ENCODE results near the gene DUSP22. TPM values are rescaled to one million over a fixed set of nuclear protein-coding genes. Genes with fewer than 3 reads are reported as not detected.

The DUSP22 gene
- total RNA-seq, 2 donors from 2014 or later = 13.8 to 34.8 TPM

DNA sequence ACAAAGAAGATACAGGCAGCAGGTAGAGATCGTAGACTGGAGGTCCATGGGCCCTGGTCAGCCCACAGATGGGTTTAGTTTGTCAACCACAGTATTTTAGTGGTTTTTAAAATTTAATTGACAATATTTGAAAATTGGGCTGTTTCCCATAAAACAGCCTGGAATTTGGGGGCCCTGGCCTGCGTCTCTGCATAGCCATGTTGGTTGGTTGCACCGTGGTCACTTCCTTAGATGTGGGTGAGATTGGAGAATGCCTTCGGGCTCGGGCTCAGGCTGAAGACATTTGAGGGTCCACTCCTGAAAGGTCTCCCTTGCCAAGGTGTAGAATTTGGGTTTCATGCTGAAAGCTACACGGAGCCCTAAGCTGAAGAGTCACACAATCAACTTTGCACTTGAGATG lies 7.7 kb downstream of the DUSP22 start:
- Histone ChIP-seq H3K4me1 (peaks cover 45% of the 10 kb centered on the region), H3K27ac (peak overlapping the region in 1 of 4 donors; percentile 70), H3K4me3 (no peak overlapping the region), H3K27me3 (no peaks in the 10 kb centered on the region), H3K9me3 (no peaks in the 10 kb centered on the region), H3K36me3 (replicated peaks in 1 of 2; ENCODE audit: insufficient read depth in 1 of 2, low read depth in 2 of 2) (no peaks in the 10 kb centered on the region)
- WGBS, 2 donors = 79 to 86% methylated on average over 6 of the region's 6 CpGs
- intact Hi-C loops (cut with DNase I) = no loop called here
- no peak for TF ChIP-seq POLR2A (IDR thresholded peaks at IDR 0.05)
- TF ChIP-seq, protein P1, sequence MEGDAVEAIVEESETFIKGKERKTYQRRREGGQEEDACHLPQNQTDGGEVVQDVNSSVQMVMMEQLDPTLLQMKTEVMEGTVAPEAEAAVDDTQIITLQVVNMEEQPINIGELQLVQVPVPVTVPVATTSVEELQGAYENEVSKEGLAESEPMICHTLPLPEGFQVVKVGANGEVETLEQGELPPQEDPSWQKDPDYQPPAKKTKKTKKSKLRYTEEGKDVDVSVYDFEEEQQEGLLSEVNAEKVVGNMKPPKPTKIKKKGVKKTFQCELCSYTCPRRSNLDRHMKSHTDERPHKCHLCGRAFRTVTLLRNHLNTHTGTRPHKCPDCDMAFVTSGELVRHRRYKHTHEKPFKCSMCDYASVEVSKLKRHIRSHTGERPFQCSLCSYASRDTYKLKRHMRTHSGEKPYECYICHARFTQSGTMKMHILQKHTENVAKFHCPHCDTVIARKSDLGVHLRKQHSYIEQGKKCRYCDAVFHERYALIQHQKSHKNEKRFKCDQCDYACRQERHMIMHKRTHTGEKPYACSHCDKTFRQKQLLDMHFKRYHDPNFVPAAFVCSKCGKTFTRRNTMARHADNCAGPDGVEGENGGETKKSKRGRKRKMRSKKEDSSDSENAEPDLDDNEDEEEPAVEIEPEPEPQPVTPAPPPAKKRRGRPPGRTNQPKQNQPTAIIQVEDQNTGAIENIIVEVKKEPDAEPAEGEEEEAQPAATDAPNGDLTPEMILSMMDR (IDR thresholded peaks at IDR 0.05) = no peak
- ATAC-seq (no peak), DNase-seq (no peak)

GRCh38 chr6:300494-301198 lies 8.4 kb downstream of the DUSP22 start:
- H3K4me3 ChIP-seq = no peak overlapping the region
- DNase-seq (no peak), ATAC-seq (no peak)
- intact Hi-C loops (cut with DNase I) = no loop called here
- H3K9me3 ChIP-seq = no peaks in the 10 kb centered on the region
- WGBS, 2 donors = 79 to 91% methylated on average over 10 of the region's 10 CpGs
- TF ChIP-seq, protein P1 (IDR thresholded peaks at IDR 0.05) = no peak
- TF ChIP-seq POLR2A (IDR thresholded peaks at IDR 0.05) = no peak
- H3K36me3 ChIP-seq (replicated peaks in 1 of 2; ENCODE audit: insufficient read depth in 1 of 2, low read depth in 2 of 2) = no peaks in the 10 kb centered on the region
- no peaks in the 10 kb centered on the region for H3K27me3 ChIP-seq
- no peak overlapping the region for H3K27ac ChIP-seq
- H3K4me1 ChIP-seq = peaks cover 52% of the 10 kb centered on the region

DNA sequence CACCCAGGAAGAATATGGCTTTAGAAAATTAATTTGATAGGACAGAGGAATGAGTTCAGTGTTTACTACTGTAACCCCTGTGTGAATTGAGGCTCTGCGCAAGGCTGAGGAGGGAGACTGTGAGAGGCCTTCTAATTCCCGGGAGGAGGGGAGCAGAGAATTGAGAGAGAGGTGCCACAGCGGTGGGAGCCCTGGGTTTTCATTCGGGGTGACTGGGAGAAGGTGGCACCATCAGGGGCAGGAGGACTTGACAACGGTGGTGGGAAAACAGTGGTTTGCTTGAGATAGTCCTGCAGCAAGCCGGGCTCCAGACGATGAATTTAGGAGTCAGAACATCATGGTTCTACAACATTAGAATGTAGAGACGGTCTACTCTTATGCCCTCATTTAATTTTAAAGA lies 9.2 kb downstream of the DUSP22 start:
- no peak for ATAC-seq
- H3K4me1 ChIP-seq = peaks cover 47% of the 10 kb centered on the region
- 79 to 84% methylated on average over 8 of the region's 8 CpGs for WGBS, 2 donors

GRCh38 chr6:301929-302705 lies 9.8 kb downstream of the DUSP22 start:
- WGBS, 2 donors = 80 to 91% methylated on average over 20 of the region's 20 CpGs
- Histone ChIP-seq H3K27me3 (no peaks in the 10 kb centered on the region), H3K9me3 (no peaks in the 10 kb centered on the region), H3K4me3 (no peak overlapping the region), H3K36me3 (replicated peaks in 1 of 2; ENCODE audit: insufficient read depth in 1 of 2, low read depth in 2 of 2) (no peaks in the 10 kb centered on the region), H3K4me1 (peaks cover 44% of the 10 kb centered on the region), H3K27ac (no peak overlapping the region)
- ATAC-seq (no peak), DNase-seq (no peak)
- intact Hi-C loops (cut with DNase I) = no loop called here
- no peak for TF ChIP-seq POLR2A (IDR thresholded peaks at IDR 0.05)
- TF ChIP-seq, protein P1 (IDR thresholded peaks at IDR 0.05) = no peak

More for the DNA sequence above, 9.2 kb downstream of the DUSP22 start:
- H3K9me3 ChIP-seq = no peaks in the 10 kb centered on the region
- H3K4me3 ChIP-seq = no peak overlapping the region
- H3K27ac ChIP-seq = no peak overlapping the region
- DNase-seq = no peak
- no peaks in the 10 kb centered on the region for H3K36me3 ChIP-seq (replicated peaks in 1 of 2; ENCODE audit: insufficient read depth in 1 of 2, low read depth in 2 of 2)
- TF ChIP-seq, protein P1 (IDR thresholded peaks at IDR 0.05) = no peak
- no peak for TF ChIP-seq POLR2A (IDR thresholded peaks at IDR 0.05)
- H3K27me3 ChIP-seq = no peaks in the 10 kb centered on the region
- intact Hi-C loops (cut with DNase I) = no loop called here
